HCT116 (cell line): ENCODE measurements around the gene ACCS. TPM values are rescaled to one million over a fixed set of nuclear protein-coding genes. Genes with fewer than 3 reads are reported as not detected.

Experiments used
- ATAC-seq: fragments of 200-7000 bp; cut with Tn5 transposase; 2 replicates; pipeline ENCODE4 v1.9.1; 2020; ENCODE audit warnings: mild to moderate bottlenecking, moderate library complexity
- BruUV-seq: library from RNA; stranded (reverse); fragments of 400-500 nt; replicated peaks from 2 replicates; lab custom pipeline; 2021; lab: Mats Ljungman, UMichigan
- CTCF ChIA-PET: fragments of 300-600 bp; sonication (Branson Sonifier 250); formaldehyde crosslinking; loops from one replicate; lab custom pipeline; 2021; ENCODE audit warnings: antibody characterized with exemption; lab: Charles Lee
- POLR2A ChIA-PET: fragments of 300-600, 350-600 bp; sonication (Branson Sonifier 250); formaldehyde crosslinking; loops from one replicate; lab custom pipeline; 2021; ENCODE audit warnings: antibody characterized with exemption; lab: Charles Lee
- RAD21 ChIA-PET, 2 experiments: fragments of 300-600 bp; sonication (Branson Sonifier 250); formaldehyde crosslinking; loops; one replicate each; lab custom pipeline; 2023; ENCODE audit warnings: low total read pairs in 2 of 2; ENCODE audit not compliant: uncharacterized antibody in 2 of 2, unreplicated experiment in 2 of 2, low non-redundant PET in 1 of 2; lab: Charles Lee
- DNase-seq: peaks from one replicate; pipeline ENCODE4 v3.0.0-alpha.2; 2010; ENCODE audit warnings: low read depth, low spot score
- H2AFZ ChIP-seq: fragments of 200-600 bp; shearing (Covaris generic), sonication (generic); 2 replicates; pipeline ENCODE4 v1.6.1; 2017; ENCODE audit warnings: low read depth, mixed run types, mixed read lengths, antibody characterized with exemption, low read length; ENCODE audit not compliant: poor library complexity, severe bottlenecking
- H3K27ac ChIP-seq: 2 replicates; pipeline ENCODE4 v1.5.1; 2012; ENCODE audit warnings: low read depth, low read length
- H3K27me3 ChIP-seq: fragments of 200-600 bp; sonication (generic); 2 replicates; pipeline ENCODE4 v1.6.1; 2016; ENCODE audit warnings: mixed run types, low read length, mixed read lengths; ENCODE audit not compliant: insufficient read depth
- H3K36me3 ChIP-seq, 2 experiments: fragments of 200-500 bp in 1 of 2; fragments of 200-600 bp in 1 of 2; sonication (Bioruptor generic) in 1 of 2; sonication (generic) in 1 of 2; 2 replicates each; pipeline versions ENCODE4 v1.5.1 to v1.6.1; 2014 to 2016; ENCODE audit warnings: low read length in 2 of 2, inconsistent platforms in 1 of 2, mixed read lengths in 1 of 2, mixed run types in 1 of 2; ENCODE audit not compliant: insufficient read depth in 2 of 2, control insufficient read depth in 1 of 2
- H3K4me1 ChIP-seq, 2 experiments: fragments of 200-600 bp in 1 of 2; sonication (generic) in 1 of 2; 2 replicates each; pipeline versions ENCODE4 v1.5.1 to v1.6.1; 2012 to 2017; ENCODE audit warnings: low read length in 2 of 2, inconsistent platforms in 1 of 2, mild to moderate bottlenecking in 1 of 2, mixed read lengths in 1 of 2, mixed run types in 1 of 2, moderate library complexity in 1 of 2; ENCODE audit not compliant: insufficient read depth in 2 of 2, control insufficient read depth in 1 of 2
- H3K4me2 ChIP-seq: fragments of 200-600 bp; sonication (generic); 2 replicates; pipeline ENCODE4 v1.6.1; 2017; ENCODE audit warnings: mixed run types, low read length, mixed read lengths
- H3K4me3 ChIP-seq, 2 experiments: fragments of 200-600 bp in 1 of 2; sonication (generic) in 1 of 2; replicated peaks in 1 of 2; 2 replicates each; pipeline ENCODE4 v1.5.1; 2011 to 2016; ENCODE audit warnings: low read length in 2 of 2, control low read depth in 1 of 2, low read depth in 1 of 2, mild to moderate bottlenecking in 1 of 2, mixed read lengths in 1 of 2, mixed run types in 1 of 2
- H3K79me2 ChIP-seq: fragments of 200-600 bp; sonication (generic); 2 replicates; pipeline ENCODE4 v1.6.1; 2017; ENCODE audit warnings: mild to moderate bottlenecking, mixed run types, low read length, moderate library complexity, mixed read lengths; ENCODE audit not compliant: insufficient read depth
- H3K9ac ChIP-seq: fragments of 200-600 bp; sonication (generic); 2 replicates; pipeline ENCODE4 v1.6.1; 2016; ENCODE audit warnings: low read length, mixed read lengths
- H3K9me2 ChIP-seq: fragments of 200-600 bp; sonication (generic), shearing (Covaris generic); 2 replicates; pipeline ENCODE4 v1.6.1; 2017; ENCODE audit warnings: mixed run types, mild to moderate bottlenecking, moderate library complexity; ENCODE audit not compliant: insufficient read depth
- H3K9me3 ChIP-seq, 2 experiments: fragments of 200-500 bp in 1 of 2; fragments of 200-600 bp in 1 of 2; sonication (Bioruptor generic) in 1 of 2; sonication (generic) in 1 of 2; 2 replicates each; pipeline ENCODE4 v1.6.1; 2014 to 2017; ENCODE audit warnings: low read length in 2 of 2, mixed read lengths in 2 of 2, inconsistent platforms in 1 of 2, low read depth in 1 of 2, mild to moderate bottlenecking in 1 of 2, mixed run types in 1 of 2, moderate library complexity in 1 of 2; ENCODE audit not compliant: control insufficient read depth in 1 of 2, insufficient read depth in 1 of 2
- H4K20me1 ChIP-seq: fragments of 200-600 bp; sonication (generic), shearing (Covaris generic); 2 replicates; pipeline ENCODE4 v1.6.1; 2017; ENCODE audit warnings: mixed run types, mild to moderate bottlenecking, moderate library complexity; ENCODE audit not compliant: insufficient read depth
- CEBPB ChIP-seq: IDR thresholded peaks from 2 replicates; pipeline ENCODE4 v1.6.1; 2012; ENCODE audit warnings: low read depth
- EGR1 ChIP-seq: IDR thresholded peaks from 2 replicates; pipeline ENCODE4 v1.6.1; 2012; ENCODE audit warnings: low read depth
- EZH2 ChIP-seq: fragments of 200-600 bp; sonication (generic); IDR thresholded peaks from 2 replicates; pipeline ENCODE4 v1.6.1; 2017; ENCODE audit warnings: antibody characterized with exemption, mixed run types
- EZH2phosphoT487 ChIP-seq: fragments of 200-600 bp; IDR thresholded peaks from 2 replicates; pipeline ENCODE4 v1.6.1; 2018; ENCODE audit warnings: antibody characterized with exemption, borderline replicate concordance
- FOSL1 ChIP-seq: IDR thresholded peaks from 2 replicates; pipeline ENCODE4 v1.6.1; 2012; ENCODE audit warnings: low read depth
- POLR2A ChIP-seq: IDR thresholded peaks from 2 replicates; pipeline ENCODE4 v1.7.0; 2011; ENCODE audit warnings: borderline replicate concordance; ENCODE audit not compliant: insufficient read depth, insufficient read length; ENCODE audit errors: extremely low read depth
- POLR2AphosphoS5 ChIP-seq: IDR thresholded peaks from 2 replicates; pipeline ENCODE4 v1.6.1; 2011; ENCODE audit warnings: mild to moderate bottlenecking, low read depth, low read length, moderate library complexity
- RAD21 ChIP-seq: IDR thresholded peaks from 2 replicates; pipeline ENCODE4 v1.6.1; 2012; ENCODE audit warnings: low read depth, mild to moderate bottlenecking
- SP1 ChIP-seq: IDR thresholded peaks from 2 replicates; pipeline ENCODE4 v1.6.1; 2012; ENCODE audit warnings: low read depth
- YY1 ChIP-seq: IDR thresholded peaks from 2 replicates; pipeline ENCODE4 v1.6.1; 2011; ENCODE audit warnings: low read length, low read depth, moderate library complexity, mild to moderate bottlenecking; ENCODE audit not compliant: insufficient replicate concordance; ENCODE audit errors: extremely low read depth
- ZFX ChIP-seq: fragments of 450-650 bp; IDR thresholded peaks from 2 replicates; pipeline ENCODE4 v1.6.1; 2017
- ZNF274 ChIP-seq: fragments of 200-500 bp; sonication (Bioruptor generic); IDR thresholded peaks from 2 replicates; pipeline ENCODE4 v1.6.1; 2014; ENCODE audit warnings: mild to moderate bottlenecking, low read depth, low read length, inconsistent platforms
- intact Hi-C: fragments of 100-400 bp; cut with micrococcal nuclease; formaldehyde crosslinking; loops from 2 replicates; pipeline ENCODE4 v1.10.0; 2022
- total RNA-seq: library from RNA; stranded (reverse); gene quantifications from one replicate; pipeline ENCODE4 v1.2.1, GENCODE V29; 2021; ENCODE audit not compliant: unreplicated experiment
- TF ChIP-seq, protein P1 (sequence below), 3 experiments: fragments of 200-600 bp in 1 of 3; sonication (generic) in 1 of 3; IDR thresholded peaks in 2 of 3; conservative IDR thresholded peaks in 1 of 3; 2 replicates each; pipeline ENCODE4 v1.5.1; 2012 to 2017; ENCODE audit warnings: low read depth in 2 of 3, low read length in 2 of 3, antibody characterized with exemption in 1 of 3, borderline replicate concordance in 1 of 3, control low read depth in 1 of 3, mild to moderate bottlenecking in 1 of 3, mixed read lengths in 1 of 3, mixed run types in 1 of 3, moderate library complexity in 1 of 3; ENCODE audit not compliant: insufficient read depth in 1 of 3
- TF ChIP-seq, protein P2 (sequence below): IDR thresholded peaks from 2 replicates; pipeline ENCODE4 v1.6.1; 2012
- TF ChIP-seq, protein P3 (sequence below): IDR thresholded peaks from 2 replicates; pipeline ENCODE4 v1.6.1; 2012
- TF ChIP-seq, protein P4 (sequence below): IDR thresholded peaks from 2 replicates; pipeline ENCODE4 v1.6.1; 2012; ENCODE audit warnings: low read depth

ACCS gene
- total RNA-seq, 1 experiment from 2014 or later = 13.2 TPM

DNA sequence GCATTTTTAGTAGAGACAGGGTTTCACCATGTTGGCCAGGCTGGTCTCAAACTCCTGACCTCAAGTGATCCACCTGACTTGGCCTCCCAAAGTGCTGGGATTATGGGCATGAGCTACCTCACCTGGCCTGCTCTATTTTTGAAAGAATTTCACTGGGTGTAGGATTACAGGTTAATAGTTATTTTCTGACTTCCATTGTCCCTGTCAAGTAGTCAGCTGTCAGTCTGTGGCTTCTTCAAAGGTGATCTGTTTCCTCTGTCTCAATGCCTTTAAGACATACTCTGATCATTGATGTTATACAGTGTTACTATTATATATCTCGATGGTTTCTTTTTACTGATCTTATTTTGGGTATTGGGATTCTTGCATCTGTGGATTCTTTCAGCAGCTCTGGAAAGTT, 19.3 kb downstream of the ACCS start (continued):
- TF ChIP-seq, protein P1, sequence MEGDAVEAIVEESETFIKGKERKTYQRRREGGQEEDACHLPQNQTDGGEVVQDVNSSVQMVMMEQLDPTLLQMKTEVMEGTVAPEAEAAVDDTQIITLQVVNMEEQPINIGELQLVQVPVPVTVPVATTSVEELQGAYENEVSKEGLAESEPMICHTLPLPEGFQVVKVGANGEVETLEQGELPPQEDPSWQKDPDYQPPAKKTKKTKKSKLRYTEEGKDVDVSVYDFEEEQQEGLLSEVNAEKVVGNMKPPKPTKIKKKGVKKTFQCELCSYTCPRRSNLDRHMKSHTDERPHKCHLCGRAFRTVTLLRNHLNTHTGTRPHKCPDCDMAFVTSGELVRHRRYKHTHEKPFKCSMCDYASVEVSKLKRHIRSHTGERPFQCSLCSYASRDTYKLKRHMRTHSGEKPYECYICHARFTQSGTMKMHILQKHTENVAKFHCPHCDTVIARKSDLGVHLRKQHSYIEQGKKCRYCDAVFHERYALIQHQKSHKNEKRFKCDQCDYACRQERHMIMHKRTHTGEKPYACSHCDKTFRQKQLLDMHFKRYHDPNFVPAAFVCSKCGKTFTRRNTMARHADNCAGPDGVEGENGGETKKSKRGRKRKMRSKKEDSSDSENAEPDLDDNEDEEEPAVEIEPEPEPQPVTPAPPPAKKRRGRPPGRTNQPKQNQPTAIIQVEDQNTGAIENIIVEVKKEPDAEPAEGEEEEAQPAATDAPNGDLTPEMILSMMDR (IDR thresholded peaks at IDR 0.05 in 2 of 3, conservative IDR thresholded peaks at IDR 0.05 in 1 of 3; ENCODE audit: borderline replicate concordance in 1 of 3, insufficient read depth in 1 of 3, low read depth in 2 of 3, low read length in 2 of 3) = no peak
- TF ChIP-seq, protein P2, sequence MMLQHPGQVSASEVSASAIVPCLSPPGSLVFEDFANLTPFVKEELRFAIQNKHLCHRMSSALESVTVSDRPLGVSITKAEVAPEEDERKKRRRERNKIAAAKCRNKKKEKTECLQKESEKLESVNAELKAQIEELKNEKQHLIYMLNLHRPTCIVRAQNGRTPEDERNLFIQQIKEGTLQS = no peak
- TF ChIP-seq FOSL1 (no peak), SP1 (no peak), POLR2A (no peak), ZNF274 (no peak), CEBPB (no peak)

DNA sequence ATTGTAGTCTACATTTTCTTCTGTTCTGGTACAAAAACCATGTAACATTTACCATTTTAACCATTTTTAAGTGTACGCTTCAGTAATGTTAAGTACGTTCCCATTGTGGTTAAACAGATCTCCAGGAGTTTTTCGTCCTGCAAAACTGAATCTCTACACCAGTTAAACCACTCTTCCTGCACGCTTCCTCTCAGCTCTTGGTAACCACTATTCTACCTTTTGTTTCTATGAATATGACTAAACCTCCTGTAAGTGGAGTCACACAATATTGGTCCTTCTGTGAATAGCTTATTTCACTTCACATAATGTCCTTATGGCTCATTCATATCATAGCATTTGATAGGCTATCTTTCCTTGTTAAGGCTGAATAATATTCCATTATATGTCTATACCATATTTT, 22.3 kb downstream of the ACCS start:
- ChIA-PET POLR2A (no interaction called here), RAD21 (no interaction called here), CTCF (no interaction called here)
- H3K9me2 ChIP-seq = no peaks in the 10 kb centered on the region
- DNase-seq = no peak
- no peak overlapping the region for H3K4me3 ChIP-seq
- intact Hi-C loops = no loop called here
- H3K36me3 ChIP-seq = no peaks in the 10 kb centered on the region
- H3K27ac ChIP-seq = no peak overlapping the region
- no peaks in the 10 kb centered on the region; a peak in 1 of 4 replicates for H3K9me3 ChIP-seq
- H3K4me1 ChIP-seq = no peaks in the 10 kb centered on the region
- H3K4me2 ChIP-seq = no peak overlapping the region
- no peaks in the 10 kb centered on the region for H3K79me2 ChIP-seq
- H3K9ac ChIP-seq = no peak overlapping the region
- BruUV-seq = no TSS peak
- H2AFZ ChIP-seq = no peak overlapping the region
- H3K27me3 ChIP-seq = no peaks in the 10 kb centered on the region
- no peaks in the 10 kb centered on the region for H4K20me1 ChIP-seq
- no peak for ATAC-seq
- TF ChIP-seq RAD21 = no peak
- no peak for TF ChIP-seq EZH2
- no peak for TF ChIP-seq FOSL1
- no peak for TF ChIP-seq EGR1
- TF ChIP-seq EZH2phosphoT487 = no peak
- TF ChIP-seq ZFX = no peak
- no peak for TF ChIP-seq CEBPB
- no peak for TF ChIP-seq POLR2A
- TF ChIP-seq, protein P1 (IDR thresholded peaks at IDR 0.05 in 2 of 3, conservative IDR thresholded peaks at IDR 0.05 in 1 of 3; ENCODE audit: borderline replicate concordance in 1 of 3, insufficient read depth in 1 of 3, low read depth in 2 of 3, low read length in 2 of 3) = no peak
- TF ChIP-seq, protein P3, sequence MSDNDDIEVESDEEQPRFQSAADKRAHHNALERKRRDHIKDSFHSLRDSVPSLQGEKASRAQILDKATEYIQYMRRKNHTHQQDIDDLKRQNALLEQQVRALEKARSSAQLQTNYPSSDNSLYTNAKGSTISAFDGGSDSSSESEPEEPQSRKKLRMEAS = no peak
- TF ChIP-seq, protein P4, sequence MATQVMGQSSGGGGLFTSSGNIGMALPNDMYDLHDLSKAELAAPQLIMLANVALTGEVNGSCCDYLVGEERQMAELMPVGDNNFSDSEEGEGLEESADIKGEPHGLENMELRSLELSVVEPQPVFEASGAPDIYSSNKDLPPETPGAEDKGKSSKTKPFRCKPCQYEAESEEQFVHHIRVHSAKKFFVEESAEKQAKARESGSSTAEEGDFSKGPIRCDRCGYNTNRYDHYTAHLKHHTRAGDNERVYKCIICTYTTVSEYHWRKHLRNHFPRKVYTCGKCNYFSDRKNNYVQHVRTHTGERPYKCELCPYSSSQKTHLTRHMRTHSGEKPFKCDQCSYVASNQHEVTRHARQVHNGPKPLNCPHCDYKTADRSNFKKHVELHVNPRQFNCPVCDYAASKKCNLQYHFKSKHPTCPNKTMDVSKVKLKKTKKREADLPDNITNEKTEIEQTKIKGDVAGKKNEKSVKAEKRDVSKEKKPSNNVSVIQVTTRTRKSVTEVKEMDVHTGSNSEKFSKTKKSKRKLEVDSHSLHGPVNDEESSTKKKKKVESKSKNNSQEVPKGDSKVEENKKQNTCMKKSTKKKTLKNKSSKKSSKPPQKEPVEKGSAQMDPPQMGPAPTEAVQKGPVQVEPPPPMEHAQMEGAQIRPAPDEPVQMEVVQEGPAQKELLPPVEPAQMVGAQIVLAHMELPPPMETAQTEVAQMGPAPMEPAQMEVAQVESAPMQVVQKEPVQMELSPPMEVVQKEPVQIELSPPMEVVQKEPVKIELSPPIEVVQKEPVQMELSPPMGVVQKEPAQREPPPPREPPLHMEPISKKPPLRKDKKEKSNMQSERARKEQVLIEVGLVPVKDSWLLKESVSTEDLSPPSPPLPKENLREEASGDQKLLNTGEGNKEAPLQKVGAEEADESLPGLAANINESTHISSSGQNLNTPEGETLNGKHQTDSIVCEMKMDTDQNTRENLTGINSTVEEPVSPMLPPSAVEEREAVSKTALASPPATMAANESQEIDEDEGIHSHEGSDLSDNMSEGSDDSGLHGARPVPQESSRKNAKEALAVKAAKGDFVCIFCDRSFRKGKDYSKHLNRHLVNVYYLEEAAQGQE = no peak
- no peak for TF ChIP-seq YY1
- no peak for TF ChIP-seq ZNF274
- TF ChIP-seq POLR2AphosphoS5 = no peak
- TF ChIP-seq, protein P2 = no peak
